ENCODE data around the gene RHOB.

DNA sequence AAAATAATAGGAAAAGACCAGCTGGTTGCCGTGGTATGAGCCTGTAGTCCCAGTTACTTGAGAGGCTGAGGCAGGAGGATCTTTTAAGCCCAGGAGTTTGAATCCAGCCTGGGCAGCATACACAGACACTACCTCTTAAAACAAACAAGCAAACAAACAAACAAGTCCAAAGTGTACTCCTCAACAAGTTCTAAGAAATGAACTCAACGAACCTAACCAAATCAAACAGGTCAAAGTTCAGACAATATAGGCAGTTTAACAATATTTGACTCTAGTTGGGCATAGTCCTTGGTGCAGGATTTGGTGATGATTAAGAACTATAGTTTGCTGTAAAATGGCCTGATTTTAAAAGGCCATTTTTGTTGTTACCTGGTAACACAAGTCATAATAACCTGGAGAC is 41.9 kb upstream of the RHOB start:
- TF ChIP-seq, protein P1, sequence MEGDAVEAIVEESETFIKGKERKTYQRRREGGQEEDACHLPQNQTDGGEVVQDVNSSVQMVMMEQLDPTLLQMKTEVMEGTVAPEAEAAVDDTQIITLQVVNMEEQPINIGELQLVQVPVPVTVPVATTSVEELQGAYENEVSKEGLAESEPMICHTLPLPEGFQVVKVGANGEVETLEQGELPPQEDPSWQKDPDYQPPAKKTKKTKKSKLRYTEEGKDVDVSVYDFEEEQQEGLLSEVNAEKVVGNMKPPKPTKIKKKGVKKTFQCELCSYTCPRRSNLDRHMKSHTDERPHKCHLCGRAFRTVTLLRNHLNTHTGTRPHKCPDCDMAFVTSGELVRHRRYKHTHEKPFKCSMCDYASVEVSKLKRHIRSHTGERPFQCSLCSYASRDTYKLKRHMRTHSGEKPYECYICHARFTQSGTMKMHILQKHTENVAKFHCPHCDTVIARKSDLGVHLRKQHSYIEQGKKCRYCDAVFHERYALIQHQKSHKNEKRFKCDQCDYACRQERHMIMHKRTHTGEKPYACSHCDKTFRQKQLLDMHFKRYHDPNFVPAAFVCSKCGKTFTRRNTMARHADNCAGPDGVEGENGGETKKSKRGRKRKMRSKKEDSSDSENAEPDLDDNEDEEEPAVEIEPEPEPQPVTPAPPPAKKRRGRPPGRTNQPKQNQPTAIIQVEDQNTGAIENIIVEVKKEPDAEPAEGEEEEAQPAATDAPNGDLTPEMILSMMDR (IDR thresholded peaks at IDR 0.05; ENCODE audit: poor library complexity) = no peak
- no peak for TF ChIP-seq EZH2phosphoT487 (IDR thresholded peaks at IDR 0.05; ENCODE audit: low read depth, severe bottlenecking, unreplicated experiment)

Data from hepatocyte (in vitro differentiated cells).